Erythroblast (primary cell): Measurements from ENCODE around the gene MAGEC3.

Experiments
- GATA1 ChIP-seq: IDR thresholded peaks from 2 replicates; pipeline ENCODE4 v1.6.1; 2011; ENCODE audit warnings: low read depth, mild to moderate bottlenecking, control low read depth, low read length, moderate library complexity
- POLR2A ChIP-seq: IDR thresholded peaks from 2 replicates; pipeline ENCODE4 v1.6.1; 2011; ENCODE audit warnings: mild to moderate bottlenecking, low read length

- no peak for TF ChIP-seq POLR2A
- TF ChIP-seq GATA1, result no peak
Observed at GRCh38 chrX:141839856-141840255, 1.7 kb downstream of the MAGEC3 start.
